ENCODE results near the gene FADS2. TPM values are rescaled to one million over a fixed set of nuclear protein-coding genes. Genes with fewer than 3 reads are reported as not detected.
A peak's percentile ranks its signal among the peaks of the same experiment; 100 is the strongest.

Gene FADS2
- total RNA-seq, 1 experiment from 2014 or later = 423 TPM

GRCh38 chr11:61907871-61908729 is 80.0 kb downstream of the FADS2 start:
- ChIA-PET CTCF (interaction anchor here (0.9 to 6.2 kb wide), 10 partner anchors 9 to 200 kb away, joined by 3 to 99 read pairs (median 10); partner anchors contain the start of gene RAB3IL1), POLR2A (interaction anchor here (0.7 to 2.9 kb wide), 4 partner anchors 10 to 1095 kb away, joined by 3 to 11 read pairs (median 7); partner anchors contain the start of genes BEST1 and RAB3IL1)
- Mint-ChIP-seq H3K9me3 (no peaks in the 10 kb centered on the region), H3K27me3 (ENCODE audit: low read depth) (no peaks in the 10 kb centered on the region; the same call in 1 of the 2 replicates), H3K4me1 (peaks cover 27% of the 10 kb centered on the region), H3K36me3 (no peaks in the 10 kb centered on the region), H3K27ac (no peak overlapping the region), H3K4me3 (no peak overlapping the region)
- ATAC-seq (no peak), DNase-seq (ENCODE audit: low spot score) (no peak)
- TF ChIP-seq CTCF (IDR thresholded peaks at IDR 0.05) (no peak), ZSCAN18 (CRISPR knock-in tag; IDR thresholded peaks at IDR 0.05) (no peak), PRRX2 (CRISPR knock-in tag; IDR thresholded peaks at IDR 0.05) (no peak), TEAD4 (CRISPR knock-in tag; IDR thresholded peaks at IDR 0.05) (no peak), ERG (CRISPR knock-in tag; IDR thresholded peaks at IDR 0.05) (no peak), ZNF263 (CRISPR knock-in tag; IDR thresholded peaks at IDR 0.05; ENCODE audit: low read depth) (no peak), NFYB (CRISPR knock-in tag; conservative IDR thresholded peaks at IDR 0.05; ENCODE audit: low read depth) (no peak), SOX15 (CRISPR knock-in tag; IDR thresholded peaks at IDR 0.05) (no peak), MXD4 (CRISPR knock-in tag; IDR thresholded peaks at IDR 0.05; ENCODE audit: borderline replicate concordance) (no peak), ATF2 (CRISPR knock-in tag; IDR thresholded peaks at IDR 0.05; ENCODE audit: borderline replicate concordance, low read depth) (no peak), ZNF423 (CRISPR knock-in tag; IDR thresholded peaks at IDR 0.05) (no peak), ZNF281 (CRISPR knock-in tag; IDR thresholded peaks at IDR 0.05) (no peak), ELF4 (CRISPR knock-in tag; IDR thresholded peaks at IDR 0.05; ENCODE audit: low read depth) (no peak)

GRCh38 chr11:61908730-61909316 is 80.7 kb downstream of the FADS2 start:
- H3K9me3 Mint-ChIP-seq = no peaks in the 10 kb centered on the region
- H3K4me1 Mint-ChIP-seq = peaks cover 29% of the 10 kb centered on the region
- H3K27ac Mint-ChIP-seq = no peak overlapping the region
- DNase-seq (ENCODE audit: low spot score) (peak; percentile 50), ATAC-seq (peak; percentile 43)
- no peaks in the 10 kb centered on the region; the same call in 1 of the 2 replicates for H3K27me3 Mint-ChIP-seq (ENCODE audit: low read depth)
- no peak overlapping the region for H3K4me3 Mint-ChIP-seq
- no peaks in the 10 kb centered on the region for H3K36me3 Mint-ChIP-seq
- CTCF ChIA-PET = interaction anchor here (0.9 to 6.2 kb wide), 8 partner anchors 10 to 199 kb away, joined by 3 to 99 read pairs (median 16); no protein-coding TSS in a partner anchor
- POLR2A ChIA-PET = interaction anchor here (0.7 to 2.9 kb wide), 4 partner anchors 9 to 1095 kb away, joined by 3 to 11 read pairs (median 7); partner anchors contain the start of genes BEST1 and RAB3IL1
- TF ChIP-seq ZNF281 (CRISPR knock-in tag; IDR thresholded peaks at IDR 0.05) (peak; percentile 62; the same call in 1 of the 2 replicates), ZBTB43 (CRISPR knock-in tag; IDR thresholded peaks at IDR 0.05) (no peak), ZNF425 (CRISPR knock-in tag; conservative IDR thresholded peaks at IDR 0.05) (no peak)

All from WTC11 (cell line).